Duodenal mucosa (tissue), 2 donors: ENCODE measurements around the gene SNRPA1.
A peak's percentile ranks its signal among the peaks of the same experiment; 100 is the strongest.

Source experiments
- H3K27ac ChIP-seq: one replicate; pipeline ENCODE4 v1.7.0; 2013; ENCODE audit warnings: low read depth, low read length
- H3K27me3 ChIP-seq, 2 donors: one replicate each; pipeline ENCODE4 v1.7.0; 2013; ENCODE audit warnings: low read length in 2 of 2, control low read depth in 1 of 2; ENCODE audit not compliant: insufficient read depth in 2 of 2, control insufficient read depth in 1 of 2
- H3K36me3 ChIP-seq, 2 donors: one replicate each; pipeline ENCODE4 v1.7.0; 2013; ENCODE audit warnings: low read length in 2 of 2, control low read depth in 1 of 2; ENCODE audit not compliant: insufficient read depth in 2 of 2, control insufficient read depth in 1 of 2
- H3K4me1 ChIP-seq, 2 donors: one replicate each; pipeline ENCODE4 v1.7.0; 2013; ENCODE audit warnings: low read length in 2 of 2, control low read depth in 1 of 2; ENCODE audit not compliant: insufficient read depth in 2 of 2, control insufficient read depth in 1 of 2
- H3K4me3 ChIP-seq, 2 donors: one replicate each; pipeline ENCODE4 v1.7.0; 2013; ENCODE audit warnings: low read length in 2 of 2, low read depth in 1 of 2
- H3K9ac ChIP-seq, 2 donors: one replicate each; pipeline ENCODE4 v1.7.0; 2013; ENCODE audit warnings: low read length in 2 of 2, low read depth in 1 of 2
- H3K9me3 ChIP-seq, 2 donors: one replicate each; pipeline ENCODE4 v1.7.0; 2013; ENCODE audit warnings: low read length in 2 of 2, control low read depth in 1 of 2; ENCODE audit not compliant: control insufficient read depth in 1 of 2

Gene SNRPA1

GRCh38 chr15:101242160-101242998, 52.7 kb downstream of the SNRPA1 start:
- H3K27ac ChIP-seq: no peak overlapping the region
- no peaks in the 10 kb centered on the region for H3K27me3 ChIP-seq
- H3K4me3 ChIP-seq: peak overlapping the region; percentile 46 to 54
- no peaks in the 10 kb centered on the region for H3K36me3 ChIP-seq
- no peaks in the 10 kb centered on the region for H3K9me3 ChIP-seq
- H3K4me1 ChIP-seq: peaks cover 51 to 62% of the 10 kb centered on the region in 2 donors
- peak overlapping the region in 1 of 2 donors; percentile 15 for H3K9ac ChIP-seq

GRCh38 chr15:101240358-101240757, 54.7 kb downstream of the SNRPA1 start:
- H3K4me1 ChIP-seq: peaks cover 39 to 49% of the 10 kb centered on the region in 2 donors
- no peak overlapping the region for H3K9ac ChIP-seq
- H3K27me3 ChIP-seq: no peaks in the 10 kb centered on the region
- H3K9me3 ChIP-seq: no peaks in the 10 kb centered on the region
- H3K27ac ChIP-seq: no peak overlapping the region
- no peak overlapping the region for H3K4me3 ChIP-seq
- peaks cover under 1 to 2% of the 10 kb centered on the region in 2 donors for H3K36me3 ChIP-seq

GRCh38 chr15:101239724-101240136, 55.3 kb downstream of the SNRPA1 start:
- H3K4me3 ChIP-seq: no peak overlapping the region
- H3K9me3 ChIP-seq: no peaks in the 10 kb centered on the region
- H3K27ac ChIP-seq: no peak overlapping the region
- peaks cover 5 to 8% of the 10 kb centered on the region in 2 donors for H3K36me3 ChIP-seq
- H3K27me3 ChIP-seq: no peaks in the 10 kb centered on the region
- H3K9ac ChIP-seq: no peak overlapping the region
- H3K4me1 ChIP-seq: peaks cover 34 to 42% of the 10 kb centered on the region in 2 donors

- peaks cover 13 to 28% of the 10 kb centered on the region in 2 donors for H3K4me1 ChIP-seq
- no peaks in the 10 kb centered on the region for H3K9me3 ChIP-seq
- no peak overlapping the region for H3K27ac ChIP-seq
Observed at GRCh38 chr15:101237251-101237650, 57.8 kb downstream of the SNRPA1 start.

GRCh38 chr15:101233651-101234280, 61.3 kb downstream of the SNRPA1 start:
- no peak overlapping the region for H3K9ac ChIP-seq
- no peak overlapping the region for H3K27ac ChIP-seq
- no peaks in the 10 kb centered on the region for H3K9me3 ChIP-seq
- H3K36me3 ChIP-seq: peaks cover 8 to 23% of the 10 kb centered on the region in 2 donors
- peaks cover 0 to 7% of the 10 kb centered on the region in 2 donors for H3K4me1 ChIP-seq
- H3K27me3 ChIP-seq: no peaks in the 10 kb centered on the region
- H3K4me3 ChIP-seq: no peak overlapping the region

More at GRCh38 chr15:101237251-101237650, 57.8 kb downstream of the SNRPA1 start:
- no peak overlapping the region for H3K9ac ChIP-seq
- H3K36me3 ChIP-seq: peaks cover 8 to 18% of the 10 kb centered on the region in 2 donors
- no peaks in the 10 kb centered on the region for H3K27me3 ChIP-seq
- H3K4me3 ChIP-seq: no peak overlapping the region

GRCh38 chr15:101232677-101233076, 62.4 kb downstream of the SNRPA1 start:
- Histone ChIP-seq H3K9ac (no peak overlapping the region), H3K9me3 (peaks cover 0 to 7% of the 10 kb centered on the region in 2 donors), H3K4me1 (peaks cover 0 to 3% of the 10 kb centered on the region in 2 donors), H3K27ac (no peak overlapping the region), H3K4me3 (no peak overlapping the region), H3K27me3 (no peaks in the 10 kb centered on the region), H3K36me3 (peaks cover 8 to 23% of the 10 kb centered on the region in 2 donors)
